ENCODE results near the gene YTHDF1.

The YTHDF1 gene

DNA sequence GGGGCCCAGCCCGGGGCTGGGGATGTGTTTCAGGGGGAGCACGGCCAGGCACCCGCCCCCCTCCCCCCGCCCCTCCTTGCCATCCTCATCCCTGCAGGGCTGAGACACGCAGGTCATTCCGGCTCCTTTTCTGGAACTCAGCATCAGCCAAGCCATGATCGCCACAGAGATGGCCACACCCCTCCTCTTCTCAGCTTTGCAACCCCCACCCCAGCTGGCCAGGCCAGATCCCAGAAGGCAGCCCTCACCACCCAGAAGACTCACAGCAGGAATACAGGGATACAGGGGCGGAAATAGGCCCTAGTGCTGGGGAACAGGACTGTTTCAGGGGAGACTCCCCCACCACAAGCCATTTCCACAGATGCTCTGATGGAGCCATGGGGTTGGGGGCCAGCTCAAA lies 33.5 kb downstream of the YTHDF1 start:
- no peak for DNase-seq

DNA sequence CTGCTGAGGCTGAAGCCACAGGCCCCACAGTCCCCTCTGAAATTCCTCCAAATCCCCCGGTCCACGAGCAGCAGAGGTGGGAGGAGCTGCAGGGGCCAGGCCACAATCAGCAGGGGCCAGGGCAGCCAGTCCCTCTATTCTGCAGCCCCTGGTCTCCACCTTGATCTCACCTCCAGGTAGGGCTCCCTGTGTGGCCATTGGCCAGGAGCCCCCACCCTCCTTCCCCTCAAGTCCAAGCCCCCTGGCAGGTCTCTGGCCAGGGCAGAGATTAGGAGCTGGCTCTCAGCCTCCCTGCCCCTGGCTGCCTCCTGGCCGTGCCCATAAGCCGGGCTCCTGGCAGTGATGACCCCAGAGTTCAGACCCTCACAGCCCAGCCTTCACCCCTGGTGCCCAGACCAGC lies 34.7 kb downstream of the YTHDF1 start:
- DNase-seq = no peak

DNA sequence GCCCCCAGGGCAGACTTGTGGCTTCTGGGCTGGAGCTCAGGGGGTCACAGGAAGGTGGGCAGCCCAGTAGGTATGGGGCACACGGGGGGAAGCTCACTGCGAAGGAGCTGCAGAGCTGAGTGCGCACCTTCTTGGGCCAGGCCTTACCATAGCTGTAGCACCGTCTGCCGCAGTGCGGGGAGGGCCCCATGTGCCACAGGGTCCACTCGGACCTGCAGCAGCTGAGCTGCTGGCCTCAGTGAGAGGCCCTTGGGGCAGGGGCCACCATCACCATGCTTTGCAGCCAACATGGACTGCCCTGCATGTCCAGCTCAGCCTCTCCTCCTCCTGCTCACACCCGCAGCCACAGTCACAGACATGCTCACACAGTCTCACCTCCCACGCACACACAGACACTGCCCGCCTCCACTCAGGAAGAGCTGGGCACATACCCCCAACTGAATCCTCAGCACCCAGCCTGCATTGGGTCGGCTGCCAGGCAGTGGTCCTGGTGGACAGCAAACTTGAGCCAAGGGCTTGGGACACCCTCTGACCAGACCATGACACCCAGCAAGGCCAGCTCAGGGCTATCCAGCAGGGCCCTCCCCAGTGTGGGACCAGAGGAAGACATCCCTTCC lies 35.3 kb downstream of the YTHDF1 start:
- no peak for DNase-seq

DNA sequence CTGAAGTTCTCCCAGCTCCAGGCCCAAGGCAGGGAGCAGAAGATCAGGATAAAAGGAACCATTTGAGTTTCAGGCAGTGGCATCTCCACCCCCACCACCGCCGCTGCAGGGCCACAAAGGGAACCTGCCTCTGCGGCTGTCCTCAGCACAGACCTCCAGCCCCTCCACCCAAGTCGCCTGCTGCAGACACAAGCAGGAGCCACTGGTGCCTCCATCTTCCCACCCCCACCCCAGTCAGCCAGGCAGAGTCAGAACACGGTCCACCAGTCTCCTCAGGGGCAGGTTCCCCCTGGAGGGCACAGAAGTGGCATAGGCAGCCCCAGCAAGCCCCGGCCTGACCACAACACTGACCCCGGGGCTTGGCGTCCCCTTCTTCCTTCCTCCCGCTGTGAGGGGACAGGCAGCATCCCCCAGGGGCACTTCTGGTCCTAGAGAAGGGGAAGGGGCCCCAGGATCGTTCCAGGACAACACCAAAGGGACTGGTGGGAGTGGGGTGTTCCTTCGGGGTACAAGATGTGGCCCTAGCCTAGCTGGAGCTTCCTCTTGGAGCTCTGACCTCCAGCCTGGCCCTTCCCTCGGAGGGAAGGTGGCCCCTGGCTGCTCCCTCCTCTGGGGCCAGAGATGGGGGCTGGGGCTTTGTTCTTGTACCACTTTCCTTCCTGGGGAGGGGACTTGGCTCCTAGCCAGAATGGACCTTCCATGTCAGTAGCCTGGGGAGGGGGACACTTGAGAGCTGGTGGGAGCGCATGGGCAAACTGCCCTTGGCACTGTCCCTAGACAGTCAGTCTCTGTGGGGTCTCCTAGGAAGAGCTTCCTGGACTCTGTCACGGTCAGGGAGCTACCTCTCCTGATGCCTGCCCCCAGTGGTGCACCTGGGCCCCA lies 36.0 kb downstream of the YTHDF1 start:
- DNase-seq = no peak

DNA sequence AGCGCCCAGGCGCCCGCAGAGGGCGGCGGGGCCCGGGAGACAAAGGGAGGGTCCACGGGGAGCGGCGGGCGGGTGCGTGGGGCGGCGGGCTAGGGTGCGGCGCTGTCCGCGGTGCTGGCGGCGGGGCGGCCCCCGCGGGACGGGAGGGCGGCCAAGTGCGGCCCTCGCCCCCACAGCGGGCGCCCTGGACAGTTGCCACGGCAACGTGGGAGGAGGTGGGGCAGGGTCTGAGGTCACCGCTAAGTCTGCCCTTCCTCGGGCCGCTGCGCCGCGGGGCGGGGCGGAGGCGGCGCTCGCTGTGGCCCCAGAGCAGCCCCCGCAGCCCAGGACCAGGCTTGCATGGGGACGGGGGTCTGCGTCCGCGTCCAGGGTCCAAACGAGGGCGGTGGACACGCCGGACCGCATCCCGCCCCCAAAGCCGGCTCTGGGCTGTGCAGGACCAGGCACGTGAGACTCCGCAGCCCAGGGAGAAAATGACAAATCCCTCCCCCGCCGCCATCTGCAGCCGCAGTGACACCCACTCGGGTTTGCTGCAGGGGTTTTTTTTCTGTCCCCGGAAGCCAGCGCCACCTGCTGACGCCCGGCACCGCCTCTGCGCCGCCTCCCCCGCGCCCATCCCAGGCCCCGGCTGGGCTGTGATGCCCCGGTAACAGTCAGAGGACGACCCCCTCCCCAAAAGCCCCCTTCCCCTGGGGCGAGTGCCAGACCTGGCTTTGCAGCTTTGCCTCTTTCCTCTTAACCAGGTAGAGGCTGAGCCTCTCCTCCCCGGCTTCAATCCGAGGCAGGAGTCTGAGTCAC lies 36.8 kb downstream of the YTHDF1 start:
- peak; percentile 72 for DNase-seq

DNA sequence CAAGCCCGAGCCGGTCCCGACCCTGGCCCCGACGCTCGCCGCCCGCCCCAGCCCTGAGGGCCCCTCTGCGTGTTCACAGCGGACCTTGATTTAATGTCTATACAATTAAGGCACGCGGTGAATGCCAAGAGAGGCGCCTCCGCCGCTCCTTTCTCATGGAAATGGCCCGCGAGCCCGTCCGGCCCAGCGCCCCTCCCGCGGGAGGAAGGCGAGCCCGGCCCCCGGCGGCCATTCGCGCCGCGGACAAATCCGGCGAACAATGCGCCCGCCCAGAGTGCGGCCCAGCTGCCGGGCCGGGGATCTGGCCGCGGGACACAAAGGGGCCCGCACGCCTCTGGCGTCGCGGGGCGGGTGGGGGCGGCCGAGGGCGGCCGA lies 37.5 kb downstream of the YTHDF1 start:
- DNase-seq = no peak

DNA sequence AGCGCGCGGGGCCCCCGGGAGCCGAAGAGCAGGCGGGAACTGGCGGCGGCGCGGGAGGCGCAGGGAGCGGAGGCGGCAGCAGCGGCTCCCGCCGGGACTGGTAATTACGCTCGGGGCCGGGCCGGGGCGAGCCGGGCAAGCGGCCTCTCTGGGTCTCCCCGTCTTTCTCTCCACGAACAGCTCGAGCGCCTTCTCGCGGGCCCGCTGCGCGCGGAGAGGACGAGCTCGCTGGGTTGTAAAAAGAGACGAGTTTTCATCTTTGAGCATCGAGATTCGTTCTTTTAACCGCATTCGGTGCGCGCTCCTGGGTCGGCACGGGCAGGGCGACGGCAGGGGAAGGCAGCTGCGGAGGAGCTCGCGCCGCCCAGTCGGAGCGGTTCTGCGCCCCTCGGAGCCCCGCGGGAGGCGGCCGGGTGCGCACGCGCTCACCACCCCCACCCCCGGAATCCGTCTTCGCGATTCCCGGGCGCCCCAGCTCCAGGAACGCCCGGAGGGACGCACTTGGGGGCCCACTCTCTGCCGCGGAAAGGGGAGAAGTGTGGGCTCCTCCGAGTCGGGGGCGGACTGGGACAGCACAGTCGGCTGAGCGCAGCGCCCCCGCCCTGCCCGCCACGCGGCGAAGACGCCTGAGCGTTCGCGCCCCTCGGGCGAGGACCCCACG lies 38.0 kb downstream of the YTHDF1 start:
- no peak for DNase-seq

DNA sequence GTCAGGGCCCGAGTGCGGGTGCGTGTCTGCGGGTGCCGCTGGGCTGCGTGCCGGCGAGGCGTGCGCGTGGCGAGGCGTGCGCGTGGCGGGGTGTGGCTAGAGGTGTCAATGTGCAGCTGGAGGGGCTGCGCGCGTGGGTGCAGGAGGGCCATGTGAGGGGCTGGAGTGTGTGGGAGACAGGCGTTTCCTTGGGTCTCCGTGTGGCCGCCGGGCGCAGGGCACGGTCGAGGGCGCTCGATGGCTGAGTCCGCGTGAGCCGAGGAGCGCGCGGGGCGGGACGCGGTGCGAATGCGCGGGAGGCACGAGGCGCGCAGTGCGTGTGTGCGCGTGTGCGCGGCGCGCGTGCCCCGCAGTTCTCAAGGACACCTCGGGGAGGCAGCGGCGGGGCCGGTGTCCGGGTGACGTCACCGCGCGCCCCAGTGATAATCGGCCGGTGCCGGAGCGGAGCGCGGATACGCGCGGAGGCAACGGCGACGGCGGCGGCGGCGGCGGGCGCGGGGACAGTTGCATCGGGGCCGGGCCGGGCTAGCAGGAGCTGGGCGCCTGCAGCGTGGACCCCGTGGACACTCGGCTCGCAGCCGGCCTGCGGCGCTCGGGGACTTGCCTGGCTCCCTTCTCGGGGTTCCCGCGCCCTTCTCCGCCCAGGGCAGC lies 38.7 kb downstream of the YTHDF1 start:
- DNase-seq = peak; percentile 13

DNA sequence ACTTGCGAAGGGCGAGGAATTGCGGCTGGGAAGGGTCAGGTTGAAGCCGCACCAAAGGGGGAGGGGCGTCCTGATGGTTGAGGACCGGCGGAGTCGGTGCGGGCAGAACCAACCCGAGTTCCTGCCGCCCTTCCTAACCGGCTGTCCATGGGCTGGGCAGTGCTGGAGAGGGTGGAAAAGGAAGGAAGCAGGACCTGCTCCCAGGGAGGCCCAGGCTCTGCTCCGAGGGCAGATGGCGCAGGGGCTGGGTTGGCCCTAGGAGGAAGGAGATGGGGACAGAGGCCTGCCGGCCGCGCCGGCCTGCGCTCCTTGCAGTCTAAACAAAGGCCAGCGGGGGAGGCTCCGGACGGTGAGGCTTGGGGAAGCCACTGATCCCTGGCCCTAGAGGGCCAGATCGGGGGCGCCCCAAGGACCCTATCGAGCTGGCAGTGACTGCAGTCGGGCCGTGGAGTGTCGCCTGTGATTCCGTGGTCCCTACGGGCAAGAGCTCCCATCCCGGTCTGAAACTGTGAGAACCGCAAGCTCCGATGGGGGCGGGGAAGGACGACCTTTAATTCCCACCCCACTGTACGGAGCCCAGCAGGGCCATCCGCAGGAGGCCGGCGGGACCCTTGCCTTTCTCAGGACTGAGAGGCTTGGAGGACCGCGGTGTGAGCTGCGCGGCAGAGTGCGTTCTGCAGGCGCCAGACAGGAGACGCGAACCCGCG lies 39.4 kb downstream of the YTHDF1 start:
- no peak for DNase-seq

DNA sequence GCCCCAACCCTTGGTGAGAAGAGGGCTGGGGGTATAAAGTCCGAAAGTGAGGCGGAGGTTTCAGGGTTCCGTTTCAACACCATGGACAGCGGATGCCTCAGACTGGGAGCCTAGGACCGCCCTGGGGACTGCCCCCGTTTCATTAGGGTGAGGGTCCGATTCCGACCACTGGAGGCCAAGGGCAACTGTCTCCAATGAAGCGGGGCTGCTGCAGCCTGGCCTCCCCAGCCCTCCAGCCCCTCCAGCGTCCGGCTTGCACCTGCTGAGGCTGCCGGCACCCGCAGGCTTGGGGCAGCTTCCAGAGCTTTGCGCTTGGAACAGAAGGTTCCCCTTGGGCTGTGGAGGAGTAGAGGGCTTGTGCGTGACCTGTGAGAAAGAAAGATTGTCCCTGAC lies 39.9 kb downstream of the YTHDF1 start:
- DNase-seq = no peak

DNA sequence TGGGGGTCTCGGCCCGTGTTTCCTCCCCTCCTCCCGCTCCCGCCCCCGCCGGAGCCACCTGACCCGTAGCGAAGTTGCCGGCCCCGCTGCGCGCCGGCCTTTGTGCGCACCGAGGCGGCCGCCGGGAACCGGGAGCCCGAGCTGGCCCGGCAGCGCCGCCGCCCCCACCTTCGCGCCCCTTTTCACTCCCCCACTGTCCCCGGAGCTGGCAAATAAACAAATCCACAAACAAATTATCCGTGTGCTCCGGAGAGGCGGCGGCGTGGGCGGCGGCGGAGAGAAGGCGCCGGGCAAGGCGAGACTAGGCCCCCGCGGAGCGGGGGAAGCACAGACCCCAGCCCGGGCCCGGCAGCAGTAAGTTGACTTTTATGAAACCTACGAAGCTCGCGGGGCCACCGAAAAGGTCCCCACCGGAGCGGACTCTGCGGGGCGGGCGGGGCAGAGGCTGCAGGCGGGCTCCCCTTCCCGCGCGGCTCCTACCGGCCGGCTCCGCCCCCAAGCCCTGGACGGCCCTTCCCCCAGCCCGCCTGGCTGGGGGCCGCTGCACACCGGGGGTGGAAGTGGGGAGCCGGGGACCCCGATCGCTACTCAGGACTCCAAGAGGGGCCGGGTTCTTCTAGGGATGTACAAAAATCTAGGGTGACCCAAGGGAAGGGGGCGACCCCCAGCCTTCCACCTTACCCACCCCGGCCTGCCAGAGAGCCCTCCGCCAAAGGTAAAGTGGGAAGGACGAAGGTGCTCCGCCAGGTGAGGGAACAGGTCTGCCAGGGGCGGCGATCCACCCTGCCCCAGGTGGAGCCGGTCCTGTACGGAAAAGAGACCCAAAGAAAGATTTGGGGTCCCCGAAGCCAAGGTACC lies 40.7 kb downstream of the YTHDF1 start:
- DNase-seq = no peak

DNA sequence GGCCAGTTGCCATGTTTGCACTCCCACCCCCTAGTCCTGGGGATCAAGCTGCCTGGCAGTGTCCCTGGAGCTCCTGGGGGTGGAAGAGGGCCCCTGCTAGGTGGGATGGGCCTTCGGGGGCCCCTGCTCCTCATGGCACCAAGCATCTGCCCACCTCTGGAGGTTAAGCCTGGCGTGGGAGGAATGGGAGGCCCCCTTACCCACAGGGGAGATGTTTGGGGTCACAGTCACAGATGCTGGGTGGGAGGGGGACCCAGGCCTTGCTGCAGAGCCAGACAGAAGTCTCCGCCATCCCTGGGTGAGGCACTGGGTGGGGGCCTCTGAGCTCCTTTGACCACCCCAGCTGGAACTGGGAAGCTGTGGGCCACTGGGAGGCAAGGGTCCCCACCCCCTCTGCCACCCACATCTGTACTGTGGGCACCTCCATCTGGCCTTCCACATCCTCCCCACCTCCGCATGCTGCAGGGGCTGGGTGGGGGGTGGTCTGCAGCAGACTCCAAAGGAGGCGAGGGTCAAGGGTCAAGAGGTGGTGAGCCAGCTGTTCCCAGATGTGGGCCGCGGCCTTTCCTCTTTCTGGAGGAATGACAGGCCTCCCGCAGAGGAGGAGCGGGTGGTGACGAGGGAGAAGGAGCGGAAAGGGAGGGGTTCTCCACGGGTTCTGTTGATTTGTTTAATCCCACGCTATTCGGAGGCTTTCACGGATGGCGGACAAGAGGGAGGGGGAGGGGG lies 41.5 kb downstream of the YTHDF1 start:
- DNase-seq = no peak

DNA sequence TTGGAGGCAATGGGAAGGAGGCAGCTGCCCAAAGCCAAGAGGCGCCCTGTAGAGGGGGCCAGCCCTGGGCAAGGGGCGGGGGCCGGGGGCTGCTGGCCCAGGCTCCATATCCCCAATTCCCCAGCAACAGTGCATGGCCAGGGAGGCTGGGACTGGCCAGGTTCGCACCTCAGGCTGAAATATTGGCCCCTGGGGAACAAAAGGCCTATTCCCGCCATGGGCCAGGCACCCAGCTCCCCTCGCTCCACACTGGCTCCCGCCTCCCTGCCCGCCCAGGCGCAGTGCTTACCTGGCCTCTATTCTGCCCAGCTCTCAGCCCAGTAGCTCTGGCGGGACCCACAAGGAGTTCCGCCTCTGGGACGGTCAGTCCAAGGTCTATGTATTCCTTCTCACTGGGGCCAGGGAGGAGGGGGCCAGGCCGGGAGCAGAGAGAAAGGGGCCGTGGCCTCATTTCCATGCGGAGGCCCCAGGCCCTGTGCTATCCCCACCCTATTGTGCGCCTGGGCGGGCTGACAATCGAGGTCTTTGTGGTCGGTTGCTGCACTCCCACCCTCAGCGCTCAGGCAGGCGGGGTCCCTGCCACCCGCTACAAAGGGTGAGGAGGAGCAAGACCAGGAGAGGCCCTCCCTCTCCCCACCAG lies 42.3 kb downstream of the YTHDF1 start:
- no peak for DNase-seq

DNA sequence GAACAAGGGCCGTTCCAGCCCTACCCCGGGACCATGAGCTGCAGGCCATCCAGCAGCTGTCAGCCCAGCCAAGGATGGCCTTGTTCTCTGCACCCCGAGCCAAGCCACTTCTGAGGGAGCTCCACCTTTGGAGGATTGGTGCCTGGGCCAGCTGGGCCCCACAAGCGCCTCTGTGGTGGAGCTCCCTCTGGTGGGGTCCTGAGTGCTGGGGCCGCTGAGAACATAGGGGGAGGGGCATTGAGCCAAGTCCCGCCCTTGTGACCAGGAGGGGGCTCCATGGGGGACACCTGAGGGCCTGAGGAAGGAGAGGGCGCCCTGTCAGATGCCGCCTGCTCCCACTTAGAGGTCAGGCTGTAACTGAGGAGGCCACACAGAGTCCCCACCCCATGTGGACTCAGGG lies 43.2 kb downstream of the YTHDF1 start:
- no peak for DNase-seq

DNA sequence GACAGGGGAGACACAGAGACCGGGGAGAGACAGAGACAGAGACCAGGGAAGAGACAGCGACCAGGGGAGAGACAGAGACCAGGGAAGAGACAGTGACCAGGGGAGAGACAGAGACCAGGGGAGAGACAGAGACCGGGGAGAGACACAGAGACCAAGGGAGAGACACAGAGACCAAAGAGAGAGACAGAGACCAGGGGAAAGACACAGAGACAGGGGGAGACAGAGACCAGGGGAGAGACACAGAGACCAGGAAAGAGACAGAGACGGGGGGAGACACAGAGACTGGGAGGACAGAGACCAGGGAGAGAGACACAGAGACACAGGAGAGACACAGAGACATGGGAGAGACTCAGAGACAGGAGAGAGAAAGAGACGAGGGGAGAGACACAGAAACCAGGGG lies 43.9 kb downstream of the YTHDF1 start:
- DNase-seq = no peak

DNA sequence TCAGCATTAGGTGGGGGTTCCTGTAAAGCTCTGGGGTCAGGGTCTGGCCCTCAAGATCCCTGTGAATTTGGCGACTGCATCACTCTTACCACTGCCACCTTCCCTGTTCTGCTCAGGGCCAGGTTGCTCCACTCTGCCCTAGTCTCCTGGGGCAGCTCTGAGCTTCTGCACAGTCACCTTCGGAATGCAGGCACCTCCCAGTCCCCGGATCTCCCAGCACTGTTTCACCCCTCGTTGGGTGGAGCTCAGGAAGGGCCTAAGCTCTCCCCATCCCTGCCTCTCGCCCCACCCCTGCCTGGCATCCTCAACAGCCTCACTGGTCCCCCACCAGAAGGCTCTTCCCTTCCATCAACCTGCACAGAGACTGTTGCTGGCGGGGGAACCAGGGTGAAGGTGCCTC lies 46.2 kb downstream of the YTHDF1 start:
- no peak for DNase-seq

DNA sequence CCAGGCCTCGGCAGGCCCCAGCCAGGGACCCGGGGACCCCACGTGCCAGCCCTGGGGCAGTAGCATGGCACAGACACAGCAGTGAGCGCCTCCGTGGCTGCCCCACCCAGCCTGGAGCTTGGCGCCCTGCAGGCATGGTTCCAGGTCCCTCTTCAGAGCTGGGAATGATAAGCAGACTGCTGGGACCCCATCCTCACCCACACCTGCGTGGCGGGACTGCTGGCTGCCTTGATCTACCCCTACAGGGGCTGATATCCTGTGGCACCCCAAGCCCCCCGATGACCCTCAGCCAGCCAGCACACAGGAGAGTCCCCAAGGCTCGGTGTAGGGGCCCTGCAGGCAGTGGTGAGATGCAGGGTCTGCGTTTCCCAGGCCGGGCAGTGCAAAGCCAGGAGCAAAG lies 47.1 kb downstream of the YTHDF1 start:
- DNase-seq = no peak

DNA sequence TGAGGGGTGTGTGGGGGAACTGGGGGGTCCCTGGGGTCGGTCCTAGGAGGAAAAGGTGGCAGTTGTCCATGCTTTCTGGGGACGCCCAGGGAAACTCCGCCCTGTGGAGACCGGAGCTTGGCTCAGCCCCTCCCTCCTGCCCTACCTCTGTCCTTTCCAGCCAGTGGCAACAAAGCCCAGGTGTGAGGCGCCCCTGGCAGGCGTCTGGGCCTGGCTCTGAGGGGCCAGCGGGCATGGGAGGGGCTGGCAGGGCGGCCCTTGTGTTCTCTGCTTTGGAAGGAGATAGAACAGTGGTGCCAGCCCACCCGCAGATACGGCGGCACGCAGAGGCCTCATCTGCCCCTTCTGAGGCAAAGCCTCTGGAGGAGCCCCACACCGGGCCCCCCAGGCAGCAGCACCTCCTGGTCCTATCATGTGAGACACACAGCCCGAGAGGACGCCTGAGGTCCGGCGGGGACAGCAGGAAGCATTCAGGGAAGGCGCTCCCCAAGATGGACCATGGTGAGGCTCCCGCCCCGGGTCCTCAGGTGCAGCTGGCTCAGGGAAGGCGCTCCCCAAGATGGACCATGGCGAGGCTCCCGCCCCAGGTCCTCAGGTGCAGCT lies 47.9 kb downstream of the YTHDF1 start:
- DNase-seq = no peak
